NT2/D1 (cell line): ENCODE results near the gene AASDH.

Experiments used
- DNase-seq: peaks from one replicate; pipeline ENCODE4 v3.0.0-alpha.2; 2011; ENCODE audit warnings: low read depth, low spot score
- H3K27me3 ChIP-seq: 2 replicates; pipeline ENCODE4 v1.6.0; 2011; ENCODE audit warnings: mild to moderate bottlenecking; ENCODE audit not compliant: insufficient read length, insufficient read depth
- H3K36me3 ChIP-seq: 2 replicates; pipeline ENCODE4 v1.6.1; 2011; ENCODE audit warnings: mild to moderate bottlenecking, low read length, mixed read lengths; ENCODE audit not compliant: insufficient read depth, insufficient read length
- H3K4me1 ChIP-seq: 2 replicates; pipeline ENCODE4 v1.5.1; 2011; ENCODE audit not compliant: insufficient read depth, insufficient read length
- H3K4me3 ChIP-seq: 2 replicates; pipeline ENCODE4 v1.5.1; 2011; ENCODE audit warnings: low read depth; ENCODE audit not compliant: insufficient read length
- H3K9ac ChIP-seq: 2 replicates; pipeline ENCODE4 v1.6.0; 2011; ENCODE audit warnings: low read depth; ENCODE audit not compliant: insufficient read length
- H3K9me3 ChIP-seq: 2 replicates; pipeline ENCODE4 v1.5.1; 2011; ENCODE audit warnings: mild to moderate bottlenecking, low read length; ENCODE audit not compliant: insufficient read depth
- SUZ12 ChIP-seq: IDR thresholded peaks from 2 replicates; pipeline ENCODE4 v1.6.1; 2011; ENCODE audit not compliant: insufficient read length, insufficient read depth; ENCODE audit errors: extremely low read depth
- YY1 ChIP-seq: IDR thresholded peaks from 2 replicates; pipeline ENCODE4 v1.6.1; 2011; ENCODE audit not compliant: insufficient read length, insufficient read depth
- ZNF274 ChIP-seq: IDR thresholded peaks from 2 replicates; pipeline ENCODE4 v1.6.1; 2011; ENCODE audit warnings: mild to moderate bottlenecking, low read depth, low read length

The AASDH gene

GRCh38 chr4:56307423-56307822 lies 79.9 kb downstream of the AASDH start:
- Histone ChIP-seq H3K4me1 (no peaks in the 10 kb centered on the region), H3K36me3 (no peaks in the 10 kb centered on the region), H3K9ac (no peak overlapping the region), H3K27me3 (no peaks in the 10 kb centered on the region), H3K9me3 (no peaks in the 10 kb centered on the region), H3K4me3 (no peak overlapping the region)
- TF ChIP-seq YY1 (no peak), SUZ12 (no peak), ZNF274 (no peak)
- DNase-seq = no peak

DNA sequence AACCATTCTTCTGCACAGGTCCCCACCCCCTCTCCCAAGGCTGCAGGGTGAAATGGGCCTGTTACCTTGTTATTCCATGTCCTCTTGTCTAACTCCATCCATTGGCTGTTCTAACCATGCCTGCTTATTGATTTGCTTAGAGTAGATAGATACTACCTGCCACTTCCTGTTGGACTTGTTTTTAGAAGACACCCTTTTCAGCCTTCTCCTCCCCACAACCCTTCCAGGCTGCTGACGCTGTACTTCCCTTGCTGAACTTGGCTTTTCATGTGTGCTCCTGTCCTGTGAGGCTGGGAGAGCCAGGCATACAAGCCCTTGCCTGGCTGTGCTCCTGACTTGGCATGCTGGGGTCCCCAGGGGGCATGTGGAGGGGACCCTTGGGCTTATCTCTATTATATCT lies 81.9 kb downstream of the AASDH start:
- Histone ChIP-seq H3K36me3 (no peaks in the 10 kb centered on the region), H3K27me3 (no peaks in the 10 kb centered on the region), H3K9me3 (no peaks in the 10 kb centered on the region), H3K9ac (no peak overlapping the region), H3K4me3 (no peak overlapping the region), H3K4me1 (no peaks in the 10 kb centered on the region)
- no peak for TF ChIP-seq ZNF274
- no peak for TF ChIP-seq YY1
- TF ChIP-seq SUZ12 = no peak
- no peak for DNase-seq

- Histone ChIP-seq H3K36me3 (no peaks in the 10 kb centered on the region), H3K4me1 (no peaks in the 10 kb centered on the region), H3K9ac (no peak overlapping the region), H3K9me3 (no peaks in the 10 kb centered on the region), H3K4me3 (no peak overlapping the region), H3K27me3 (no peaks in the 10 kb centered on the region)
- no peak for DNase-seq
- TF ChIP-seq ZNF274 (no peak), YY1 (no peak), SUZ12 (no peak)
These were observed 83.4 kb downstream of the AASDH start for GRCh38 chr4:56303921-56304320.

DNA sequence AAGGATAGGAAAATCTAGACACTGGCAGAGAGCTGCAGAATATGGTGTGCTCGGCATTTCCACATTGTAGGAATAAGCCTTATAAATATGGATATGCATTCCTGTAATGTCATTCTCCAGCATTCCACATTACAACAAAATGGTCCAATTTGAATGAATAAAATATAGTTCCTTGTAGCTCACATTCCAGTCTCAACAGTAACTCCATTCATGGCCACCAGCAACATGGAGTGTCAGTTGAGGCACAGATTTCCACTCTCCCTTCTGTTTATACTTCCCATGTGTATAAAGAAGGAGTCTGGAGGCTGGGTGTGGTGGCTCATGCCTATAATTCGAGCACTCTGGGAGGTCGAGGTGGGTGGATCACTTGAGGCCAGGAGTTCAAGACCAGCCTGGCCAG lies 84.5 kb downstream of the AASDH start:
- H3K9ac ChIP-seq = no peak overlapping the region
- no peaks in the 10 kb centered on the region for H3K9me3 ChIP-seq
- no peaks in the 10 kb centered on the region for H3K27me3 ChIP-seq
- H3K4me3 ChIP-seq = no peak overlapping the region
- H3K36me3 ChIP-seq = no peaks in the 10 kb centered on the region
- TF ChIP-seq ZNF274 (no peak), YY1 (no peak), SUZ12 (no peak)
- H3K4me1 ChIP-seq = no peaks in the 10 kb centered on the region
- no peak for DNase-seq

DNA sequence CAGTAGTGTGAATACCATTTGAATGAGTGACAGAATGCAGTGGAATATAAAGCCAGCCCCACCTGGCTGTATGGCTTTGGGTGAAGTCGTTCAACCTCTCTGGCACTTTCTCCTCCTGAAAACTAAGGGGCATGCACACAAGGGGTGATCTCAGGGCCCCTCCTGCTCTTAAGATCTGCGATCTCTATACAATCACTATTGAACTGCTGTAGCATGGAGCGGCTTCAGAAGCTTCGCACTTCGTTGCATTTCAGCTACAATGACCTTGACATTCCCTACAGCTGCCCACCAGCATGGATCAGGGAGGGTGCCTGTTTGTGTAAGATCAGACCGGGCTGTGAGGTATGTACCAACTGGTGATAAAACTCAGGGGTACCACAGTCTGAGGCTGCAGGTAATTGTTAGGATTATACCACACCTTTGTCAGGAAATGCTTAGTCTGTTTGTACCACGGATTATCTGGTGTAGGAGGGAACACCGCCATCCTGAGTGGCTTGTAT lies 85.2 kb downstream of the AASDH start:
- H3K4me1 ChIP-seq = no peaks in the 10 kb centered on the region
- no peak for TF ChIP-seq SUZ12
- TF ChIP-seq YY1 = no peak
- TF ChIP-seq ZNF274 = no peak
- H3K36me3 ChIP-seq = no peaks in the 10 kb centered on the region
- no peak overlapping the region for H3K9ac ChIP-seq
- H3K9me3 ChIP-seq = no peaks in the 10 kb centered on the region
- no peak for DNase-seq
- H3K4me3 ChIP-seq = no peak overlapping the region
- H3K27me3 ChIP-seq = no peaks in the 10 kb centered on the region

GRCh38 chr4:56301181-56301996 lies 85.9 kb downstream of the AASDH start:
- H3K4me1 ChIP-seq = no peaks in the 10 kb centered on the region
- H3K27me3 ChIP-seq = no peaks in the 10 kb centered on the region
- no peaks in the 10 kb centered on the region for H3K36me3 ChIP-seq
- H3K9me3 ChIP-seq = no peaks in the 10 kb centered on the region
- H3K4me3 ChIP-seq = no peak overlapping the region
- TF ChIP-seq YY1 = no peak
- no peak for TF ChIP-seq SUZ12
- no peak for TF ChIP-seq ZNF274
- no peak overlapping the region for H3K9ac ChIP-seq
- peak; percentile 50 for DNase-seq

GRCh38 chr4:56298236-56298635 lies 89.1 kb downstream of the AASDH start:
- no peaks in the 10 kb centered on the region for H3K4me1 ChIP-seq
- H3K4me3 ChIP-seq = no peak overlapping the region
- no peak overlapping the region for H3K9ac ChIP-seq
- H3K27me3 ChIP-seq = no peaks in the 10 kb centered on the region
- no peak for DNase-seq
- TF ChIP-seq YY1 (no peak), ZNF274 (no peak), SUZ12 (no peak)
- no peaks in the 10 kb centered on the region for H3K36me3 ChIP-seq
- H3K9me3 ChIP-seq = no peaks in the 10 kb centered on the region
